ENCODE results near the gene NR5A1. TPM values are rescaled to one million over a fixed set of nuclear protein-coding genes. Genes with fewer than 3 reads are reported as not detected.

The NR5A1 gene
- polyA plus RNA-seq, 3 donors: not detected

DNA sequence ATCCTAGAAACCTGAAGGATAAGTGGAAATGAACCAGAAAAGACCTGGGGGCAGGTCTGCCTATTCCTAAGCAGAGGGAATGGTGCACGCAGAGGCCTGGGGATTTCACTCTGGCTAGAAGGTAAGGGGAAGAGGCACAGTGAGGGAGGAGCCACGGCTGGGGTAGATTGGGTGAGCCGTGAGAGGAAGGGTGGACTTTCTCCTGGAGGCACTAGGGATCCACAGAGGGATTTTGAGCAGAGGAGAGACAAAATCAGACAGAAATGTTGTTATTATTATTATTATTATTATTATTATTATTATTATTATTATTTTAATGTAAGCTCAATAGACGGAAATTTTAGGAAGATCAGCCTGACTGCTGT, 59.9 kb downstream of the NR5A1 start:
- H3K9me3 Mint-ChIP-seq: peaks cover 0 to 11% (median 5%) of the 10 kb centered on the region in 7 donors
- H2AFZ ChIP-seq (ENCODE audit: insufficient read depth, low read depth, low read length, poor library complexity, severe bottlenecking): no peak overlapping the region
- H3K9ac ChIP-seq (ENCODE audit: insufficient read depth, low read length, poor library complexity, severe bottlenecking): no peak overlapping the region
- no peaks in the 10 kb centered on the region for H3K36me3 ChIP-seq (replicated peaks in 1 of 2; ENCODE audit: control insufficient read depth in 1 of 2, insufficient read depth in 2 of 2, low read length in 2 of 2)
- peaks cover 0 to 6% of the 10 kb centered on the region in 2 donors for H3K9me3 ChIP-seq (replicated peaks in 1 of 2; ENCODE audit: control insufficient read depth in 1 of 2, insufficient read depth in 1 of 2, low read length in 2 of 2)
- H3K36me3 Mint-ChIP-seq: no peaks in the 10 kb centered on the region
- no peaks in the 10 kb centered on the region for H4K20me1 ChIP-seq (ENCODE audit: insufficient read depth, low read length)
- TF ChIP-seq, protein P1, sequence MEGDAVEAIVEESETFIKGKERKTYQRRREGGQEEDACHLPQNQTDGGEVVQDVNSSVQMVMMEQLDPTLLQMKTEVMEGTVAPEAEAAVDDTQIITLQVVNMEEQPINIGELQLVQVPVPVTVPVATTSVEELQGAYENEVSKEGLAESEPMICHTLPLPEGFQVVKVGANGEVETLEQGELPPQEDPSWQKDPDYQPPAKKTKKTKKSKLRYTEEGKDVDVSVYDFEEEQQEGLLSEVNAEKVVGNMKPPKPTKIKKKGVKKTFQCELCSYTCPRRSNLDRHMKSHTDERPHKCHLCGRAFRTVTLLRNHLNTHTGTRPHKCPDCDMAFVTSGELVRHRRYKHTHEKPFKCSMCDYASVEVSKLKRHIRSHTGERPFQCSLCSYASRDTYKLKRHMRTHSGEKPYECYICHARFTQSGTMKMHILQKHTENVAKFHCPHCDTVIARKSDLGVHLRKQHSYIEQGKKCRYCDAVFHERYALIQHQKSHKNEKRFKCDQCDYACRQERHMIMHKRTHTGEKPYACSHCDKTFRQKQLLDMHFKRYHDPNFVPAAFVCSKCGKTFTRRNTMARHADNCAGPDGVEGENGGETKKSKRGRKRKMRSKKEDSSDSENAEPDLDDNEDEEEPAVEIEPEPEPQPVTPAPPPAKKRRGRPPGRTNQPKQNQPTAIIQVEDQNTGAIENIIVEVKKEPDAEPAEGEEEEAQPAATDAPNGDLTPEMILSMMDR (IDR thresholded peaks at IDR 0.05): no peak
- H3K4me3 ChIP-seq (replicated peaks in 1 of 3; ENCODE audit: low read depth in 2 of 3, low read length in 3 of 3): no peak overlapping the region
- no peak overlapping the region for H3K4me3 Mint-ChIP-seq
- no peaks in the 10 kb centered on the region for H3K4me1 ChIP-seq (ENCODE audit: control insufficient read depth in 1 of 2, insufficient read depth in 2 of 2, low read length in 2 of 2)
- intact Hi-C loops (cut with micrococcal nuclease): no loop called here
- H3K27ac Mint-ChIP-seq: no peak overlapping the region
- no peaks in the 10 kb centered on the region for H3K79me2 ChIP-seq (ENCODE audit: insufficient read depth, low read length)
- H3K27me3 ChIP-seq (ENCODE audit: control insufficient read depth in 2 of 2, insufficient read depth in 2 of 2, low read length in 2 of 2): peaks cover 18 to 33% of the 10 kb centered on the region in 2 donors
- no peak for DNase-seq
- H3K27ac ChIP-seq (ENCODE audit: low read depth in 1 of 2, low read length in 2 of 2): no peak overlapping the region
- H3K4me1 Mint-ChIP-seq: peaks cover 7% of the 10 kb centered on the region
- H3K27me3 Mint-ChIP-seq (ENCODE audit: low read depth in 3 of 3): peaks cover 31 to 39% (median 39%) of the 10 kb centered on the region in 3 donors
- WGBS (ENCODE audit: insufficient coverage): 72% methylated on average over 2 of the region's 4 CpGs
- H3K4me2 ChIP-seq (replicated peaks; ENCODE audit: extremely low read depth, low read length, poor library complexity, severe bottlenecking): no peak overlapping the region

DNA sequence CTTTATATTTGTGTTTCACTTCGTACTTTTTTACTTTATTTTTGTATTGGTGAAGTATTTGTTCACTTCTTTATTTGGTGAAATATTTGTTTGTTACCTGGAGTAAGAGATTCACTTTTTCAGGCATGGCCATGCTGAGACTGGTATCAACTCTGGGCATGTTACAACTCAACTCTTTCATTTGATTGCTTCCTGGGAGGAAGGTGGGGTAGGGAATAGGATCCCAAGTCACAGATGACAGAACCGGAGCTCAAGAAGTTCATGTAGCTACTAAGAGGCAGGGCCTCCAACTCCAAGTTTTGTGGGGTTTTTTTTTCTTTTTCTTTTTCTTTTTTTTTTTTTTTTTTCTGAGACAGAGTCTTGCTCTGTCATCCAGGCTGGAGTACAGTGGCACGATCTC, 63.0 kb downstream of the NR5A1 start:
- Histone ChIP-seq H3K4me3 (replicated peaks in 1 of 3; ENCODE audit: low read depth in 2 of 3, low read length in 3 of 3) (no peak overlapping the region), H3K4me2 (replicated peaks; ENCODE audit: extremely low read depth, low read length, poor library complexity, severe bottlenecking) (no peak overlapping the region), H3K4me1 (ENCODE audit: control insufficient read depth in 1 of 2, insufficient read depth in 2 of 2, low read length in 2 of 2) (no peaks in the 10 kb centered on the region), H3K79me2 (ENCODE audit: insufficient read depth, low read length) (no peaks in the 10 kb centered on the region), H3K36me3 (replicated peaks in 1 of 2; ENCODE audit: control insufficient read depth in 1 of 2, insufficient read depth in 2 of 2, low read length in 2 of 2) (no peaks in the 10 kb centered on the region), H4K20me1 (ENCODE audit: insufficient read depth, low read length) (no peaks in the 10 kb centered on the region), H3K27ac (ENCODE audit: low read depth in 1 of 2, low read length in 2 of 2) (no peak overlapping the region), H3K9ac (ENCODE audit: insufficient read depth, low read length, poor library complexity, severe bottlenecking) (no peak overlapping the region), H2AFZ (ENCODE audit: insufficient read depth, low read depth, low read length, poor library complexity, severe bottlenecking) (no peak overlapping the region), H3K27me3 (ENCODE audit: control insufficient read depth in 2 of 2, insufficient read depth in 2 of 2, low read length in 2 of 2) (peaks cover 0 to 7% of the 10 kb centered on the region in 2 donors), H3K9me3 (replicated peaks in 1 of 2; ENCODE audit: control insufficient read depth in 1 of 2, insufficient read depth in 1 of 2, low read length in 2 of 2) (no peaks in the 10 kb centered on the region)
- intact Hi-C loops (cut with micrococcal nuclease): no loop called here
- H3K9me3 Mint-ChIP-seq: peaks cover 0 to 13% (median 7%) of the 10 kb centered on the region in 7 donors
- WGBS (ENCODE audit: insufficient coverage): 100% methylated on average over 1 of the region's 3 CpGs
- peaks cover 20 to 31% (median 21%) of the 10 kb centered on the region in 3 donors for H3K27me3 Mint-ChIP-seq (ENCODE audit: low read depth in 3 of 3)
- H3K4me3 Mint-ChIP-seq: no peak overlapping the region
- TF ChIP-seq, protein P1 (IDR thresholded peaks at IDR 0.05): no peak
- no peaks in the 10 kb centered on the region for H3K36me3 Mint-ChIP-seq
- no peak for DNase-seq
- H3K4me1 Mint-ChIP-seq: no peaks in the 10 kb centered on the region
- no peak overlapping the region for H3K27ac Mint-ChIP-seq
